IMR-90 (cell line): ENCODE data around the gene SNTG2.

Experiments used
- CEBPB ChIP-seq: IDR thresholded peaks from 2 replicates; pipeline ENCODE4 v1.6.1; 2012; ENCODE audit warnings: low read depth, low read length, improper control_type of control experiment
- CHD1 ChIP-seq: IDR thresholded peaks from 2 replicates; pipeline ENCODE4 v1.6.1; 2012; ENCODE audit warnings: low read depth, low read length, improper control_type of control experiment
- CTCF ChIP-seq: conservative IDR thresholded peaks from 2 replicates; pipeline ENCODE4 v1.5.1; 2012; ENCODE audit warnings: mild to moderate bottlenecking, low read depth, low read length, improper control_type of control experiment
- ELK1 ChIP-seq: fragments of 150-350 bp; IDR thresholded peaks from 2 replicates; pipeline ENCODE4 v1.6.1; 2016; ENCODE audit warnings: low read depth, mild to moderate bottlenecking, low read length, moderate library complexity, borderline replicate concordance
- MXI1 ChIP-seq: IDR thresholded peaks from 2 replicates; pipeline ENCODE4 v1.6.1; 2012; ENCODE audit warnings: low read depth, mild to moderate bottlenecking, low read length, moderate library complexity, borderline replicate concordance
- NFE2L2 ChIP-seq: fragments of 150-350 bp; IDR thresholded peaks from 2 replicates; pipeline ENCODE4 v1.6.1; 2016; ENCODE audit warnings: low read depth, mild to moderate bottlenecking, low read length
- POLR2A ChIP-seq: IDR thresholded peaks from 2 replicates; pipeline ENCODE4 v1.6.1; 2012; ENCODE audit warnings: mild to moderate bottlenecking, low read depth, low read length
- RAD21 ChIP-seq: IDR thresholded peaks from 2 replicates; pipeline ENCODE4 v1.6.1; 2012; ENCODE audit warnings: low read length, improper control_type of control experiment
- RCOR1 ChIP-seq: IDR thresholded peaks from 2 replicates; pipeline ENCODE4 v1.6.1; 2012; ENCODE audit warnings: mild to moderate bottlenecking, low read length, improper control_type of control experiment; ENCODE audit not compliant: insufficient replicate concordance
- RFX5 ChIP-seq: IDR thresholded peaks from 2 replicates; pipeline ENCODE4 v1.8.0; 2012; ENCODE audit warnings: low read depth, mild to moderate bottlenecking, low read length, moderate library complexity
- SMC3 ChIP-seq: fragments of 150-350 bp; IDR thresholded peaks from 2 replicates; pipeline ENCODE4 v1.6.1; 2016; ENCODE audit warnings: low read depth, mild to moderate bottlenecking, antibody characterized with exemption, low read length, moderate library complexity
- USF2 ChIP-seq: fragments of 150-350 bp; IDR thresholded peaks from 2 replicates; pipeline ENCODE4 v1.6.1; 2017; ENCODE audit warnings: mild to moderate bottlenecking, antibody characterized with exemption, low read length, low read depth

GRCh38 chr2:1413156-1413710, 462.6 kb downstream of the SNTG2 start, which contains the start of gene TPO:
- TF ChIP-seq CTCF (no peak), POLR2A (no peak), RCOR1 (no peak), CEBPB (no peak), ELK1 (no peak), RAD21 (no peak), RFX5 (no peak), USF2 (no peak), CHD1 (no peak), NFE2L2 (no peak), MXI1 (no peak), SMC3 (no peak)
